Esophagus muscularis mucosa (tissue), 4 donors: Measurements from ENCODE around the gene TAGLN3. TPM values are rescaled to one million over a fixed set of nuclear protein-coding genes. Genes with fewer than 3 reads are reported as not detected.

Source experiments
- DNase-seq: peaks from one replicate; pipeline ENCODE4 v3.0.0-alpha.2; 2017; ENCODE audit errors: extremely low spot score
- H3K27ac ChIP-seq, 4 donors: fragments of 200-600 bp; sonication (generic); replicated peaks in 1 of 4; 1 replicate in 3 of 4; 2 replicates in 1 of 4; pipeline ENCODE4 v1.5.1; 2016 to 2019; ENCODE audit warnings: mild to moderate bottlenecking in 1 of 4
- H3K27me3 ChIP-seq, 4 donors: fragments of 200-600 bp; sonication (generic); one replicate each; pipeline versions ENCODE4 v1.5.1 to v1.6.0; 2016 to 2019
- H3K36me3 ChIP-seq, 4 donors: fragments of 200-600 bp; sonication (generic); one replicate each; pipeline ENCODE4 v1.5.1; 2016 to 2019
- H3K4me1 ChIP-seq, 4 donors: fragments of 200-600 bp; sonication (generic); one replicate each; pipeline ENCODE4 v1.5.1; 2016 to 2019
- H3K4me3 ChIP-seq, 4 donors: fragments of 200-600 bp; sonication (generic); 1 replicate in 2 of 4; 2 replicates in 2 of 4; pipeline ENCODE4 v1.5.1; 2016 to 2019; ENCODE audit warnings: mild to moderate bottlenecking in 4 of 4, moderate library complexity in 1 of 4
- H3K9me3 ChIP-seq, 4 donors: fragments of 200-600 bp; sonication (generic); 1 replicate in 3 of 4; 2 replicates in 1 of 4; pipeline ENCODE4 v1.5.1; 2016 to 2019
- EP300 ChIP-seq: sonication (generic); formaldehyde crosslinking; IDR thresholded peaks from one replicate; pipeline ENCODE4 v1.6.1; 2017; ENCODE audit warnings: antibody characterized with exemption
- POLR2A ChIP-seq: fragments of 450-650 bp; IDR thresholded peaks from one replicate; pipeline ENCODE4 v1.6.1; 2017; ENCODE audit warnings: antibody characterized with exemption, moderate library complexity, mild to moderate bottlenecking, low read depth
- POLR2AphosphoS5 ChIP-seq, 2 donors: sonication (generic); formaldehyde crosslinking; IDR thresholded peaks; one replicate each; pipeline ENCODE4 v1.6.1; 2017; ENCODE audit warnings: antibody characterized with exemption in 2 of 2
- WGBS: methylation state at CpG from one replicate; pipeline ENCODE4 v1.1.5; 2018; 5-methylcytosine and 5-hydroxymethylcytosine counted together
- intact Hi-C: fragments of 100-400 bp; cut with DNase I; formaldehyde crosslinking; loops from one replicate; pipeline ENCODE4 v1.15.1; 2023
- total RNA-seq, 4 donors: library from RNA; depleted of rRNA; stranded (reverse); fragments of >200 nt; gene quantifications; one replicate each; pipeline versions ENCODE4 v1.1.0 to v1.2.1, GENCODE V29; 2016
- TF ChIP-seq, protein P1 (sequence below), 3 experiments: fragments of 200-600 bp in 2 of 3; fragments of 450-650 bp in 1 of 3; sonication (generic) in 2 of 3; IDR thresholded peaks; one replicate each; pipeline ENCODE4 v1.5.1; 2017 to 2019; ENCODE audit warnings: antibody characterized with exemption in 3 of 3, mild to moderate bottlenecking in 2 of 3, moderate library complexity in 1 of 3

Gene TAGLN3
- total RNA-seq, 4 donors from 2014 or later = 0.83 to 4.0 (median 1.3) TPM

GRCh38 chr3:112047264-112047663 is 48.5 kb downstream of the TAGLN3 start:
- intact Hi-C loops = no loop called here
- DNase-seq = no peak
- H3K27me3 ChIP-seq = peaks cover 0 to 6% (median 0%) of the 10 kb centered on the region in 4 donors
- no peak overlapping the region for H3K27ac ChIP-seq
- H3K36me3 ChIP-seq = no peaks in the 10 kb centered on the region
- WGBS = 94% methylated on average over 1 of the region's 1 CpG
- no peak overlapping the region for H3K4me3 ChIP-seq
- TF ChIP-seq EP300 (no peak), POLR2AphosphoS5 (IDR thresholded peaks at IDR 0.05) (no peak), POLR2A (no peak)
- TF ChIP-seq, protein P1, sequence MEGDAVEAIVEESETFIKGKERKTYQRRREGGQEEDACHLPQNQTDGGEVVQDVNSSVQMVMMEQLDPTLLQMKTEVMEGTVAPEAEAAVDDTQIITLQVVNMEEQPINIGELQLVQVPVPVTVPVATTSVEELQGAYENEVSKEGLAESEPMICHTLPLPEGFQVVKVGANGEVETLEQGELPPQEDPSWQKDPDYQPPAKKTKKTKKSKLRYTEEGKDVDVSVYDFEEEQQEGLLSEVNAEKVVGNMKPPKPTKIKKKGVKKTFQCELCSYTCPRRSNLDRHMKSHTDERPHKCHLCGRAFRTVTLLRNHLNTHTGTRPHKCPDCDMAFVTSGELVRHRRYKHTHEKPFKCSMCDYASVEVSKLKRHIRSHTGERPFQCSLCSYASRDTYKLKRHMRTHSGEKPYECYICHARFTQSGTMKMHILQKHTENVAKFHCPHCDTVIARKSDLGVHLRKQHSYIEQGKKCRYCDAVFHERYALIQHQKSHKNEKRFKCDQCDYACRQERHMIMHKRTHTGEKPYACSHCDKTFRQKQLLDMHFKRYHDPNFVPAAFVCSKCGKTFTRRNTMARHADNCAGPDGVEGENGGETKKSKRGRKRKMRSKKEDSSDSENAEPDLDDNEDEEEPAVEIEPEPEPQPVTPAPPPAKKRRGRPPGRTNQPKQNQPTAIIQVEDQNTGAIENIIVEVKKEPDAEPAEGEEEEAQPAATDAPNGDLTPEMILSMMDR (IDR thresholded peaks at IDR 0.05) = no peak
- H3K9me3 ChIP-seq = no peaks in the 10 kb centered on the region
- peaks cover 0 to 9% (median 2%) of the 10 kb centered on the region in 4 donors for H3K4me1 ChIP-seq

- 77% methylated on average over 8 of the region's 8 CpGs for WGBS
- intact Hi-C loops = no loop called here
- Histone ChIP-seq H3K27ac (no peak overlapping the region), H3K36me3 (no peaks in the 10 kb centered on the region), H3K4me1 (peaks cover 0 to 3% (median under 1%) of the 10 kb centered on the region in 4 donors), H3K9me3 (no peaks in the 10 kb centered on the region), H3K27me3 (peaks cover 0 to 7% (median 0%) of the 10 kb centered on the region in 4 donors), H3K4me3 (no peak overlapping the region)
- TF ChIP-seq, protein P1 (IDR thresholded peaks at IDR 0.05) = no peak
- TF ChIP-seq POLR2AphosphoS5 (IDR thresholded peaks at IDR 0.05) (no peak), EP300 (no peak), POLR2A (no peak)
- DNase-seq = no peak
Measured at GRCh38 chr3:112048911-112049310, 50.2 kb downstream of the TAGLN3 start.

DNA sequence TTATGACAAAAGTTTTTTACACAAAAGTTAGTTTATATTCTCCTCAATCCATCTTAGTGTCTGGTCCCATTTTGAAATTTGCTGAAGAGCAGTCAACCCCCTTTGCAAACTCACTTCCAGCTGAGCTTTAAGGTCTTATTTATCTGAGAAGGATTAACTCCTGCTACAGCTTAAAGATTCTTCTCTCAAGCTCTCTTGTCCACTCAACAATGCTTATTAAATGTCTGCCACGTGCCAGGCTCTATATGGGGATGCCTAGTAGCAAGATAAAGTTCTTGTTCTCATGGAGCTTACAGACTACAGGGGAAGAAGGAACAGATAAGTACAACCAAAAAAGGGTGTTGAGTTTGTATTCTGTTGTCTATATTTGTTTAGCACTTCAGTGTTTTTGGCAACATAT is 54.5 kb downstream of the TAGLN3 start:
- Histone ChIP-seq H3K27ac (no peak overlapping the region), H3K9me3 (no peaks in the 10 kb centered on the region), H3K4me3 (no peak overlapping the region), H3K36me3 (no peaks in the 10 kb centered on the region), H3K4me1 (no peaks in the 10 kb centered on the region), H3K27me3 (peaks cover 0 to 7% (median 0%) of the 10 kb centered on the region in 4 donors)
- WGBS = 44% methylated on average over 1 of the region's 1 CpG
- DNase-seq = no peak
- TF ChIP-seq POLR2AphosphoS5 (IDR thresholded peaks at IDR 0.05) (no peak), POLR2A (no peak), EP300 (no peak)
- TF ChIP-seq, protein P1 (IDR thresholded peaks at IDR 0.05) = no peak
- intact Hi-C loops = no loop called here

DNA sequence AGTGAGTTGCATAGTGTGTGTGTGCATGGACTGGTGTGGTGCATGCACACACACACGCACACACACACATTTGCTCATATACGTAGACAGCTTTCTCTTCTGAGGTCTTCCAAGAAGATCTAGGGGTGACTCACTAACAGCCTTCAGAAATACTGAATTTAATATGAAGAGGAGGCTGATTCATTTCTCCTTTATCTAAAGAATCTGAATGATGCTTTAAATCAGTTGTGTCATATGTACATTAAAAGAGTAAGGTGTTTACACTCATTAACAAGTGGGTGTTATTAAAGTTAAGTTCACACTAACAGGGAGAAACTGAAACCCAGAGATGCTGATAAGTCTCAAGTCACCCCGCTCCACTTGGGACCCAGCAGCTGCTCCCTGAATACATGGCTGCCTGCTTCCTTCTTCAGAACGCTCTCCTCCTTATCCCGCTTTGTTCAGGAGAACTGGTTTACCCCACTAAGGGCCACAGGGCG is 57.8 kb downstream of the TAGLN3 start:
- intact Hi-C loops = no loop called here
- H3K9me3 ChIP-seq = no peaks in the 10 kb centered on the region
- H3K4me1 ChIP-seq = no peaks in the 10 kb centered on the region
- no peak for DNase-seq
- H3K27ac ChIP-seq = no peak overlapping the region
- no peaks in the 10 kb centered on the region for H3K36me3 ChIP-seq
- TF ChIP-seq EP300 (no peak), POLR2A (no peak), POLR2AphosphoS5 (IDR thresholded peaks at IDR 0.05) (no peak)
- TF ChIP-seq, protein P1 (IDR thresholded peaks at IDR 0.05) = no peak
- 78% methylated on average over 6 of the region's 6 CpGs for WGBS
- H3K27me3 ChIP-seq = peaks cover 0 to 7% (median 0%) of the 10 kb centered on the region in 4 donors
- no peak overlapping the region for H3K4me3 ChIP-seq

DNA sequence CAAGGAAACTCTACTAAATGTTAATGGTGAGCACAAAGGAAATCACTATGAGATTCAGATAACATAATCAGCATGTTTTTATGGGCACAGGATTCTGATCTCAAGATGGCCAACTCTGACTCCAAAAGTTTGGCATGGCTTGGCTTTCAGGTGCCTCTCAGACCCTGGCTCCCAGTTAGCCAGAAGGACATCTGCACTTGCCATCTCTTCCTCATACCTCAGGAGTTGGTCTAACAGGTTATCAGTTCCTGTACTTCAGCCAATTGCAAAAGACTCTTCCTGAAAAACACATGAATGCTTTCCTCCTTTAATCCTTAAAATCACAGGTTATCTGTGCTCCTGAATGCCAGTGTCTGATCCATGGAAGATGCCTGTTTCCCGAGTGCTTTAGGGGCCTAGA is 60.8 kb downstream of the TAGLN3 start:
- H3K4me1 ChIP-seq = no peaks in the 10 kb centered on the region
- no peaks in the 10 kb centered on the region for H3K36me3 ChIP-seq
- no peak overlapping the region for H3K27ac ChIP-seq
- H3K27me3 ChIP-seq = no peaks in the 10 kb centered on the region
- TF ChIP-seq POLR2A = no peak
- no peak for TF ChIP-seq EP300
- TF ChIP-seq POLR2AphosphoS5 (IDR thresholded peaks at IDR 0.05) = no peak
- TF ChIP-seq, protein P1 (IDR thresholded peaks at IDR 0.05) = no peak
- intact Hi-C loops = no loop called here
- H3K9me3 ChIP-seq = no peaks in the 10 kb centered on the region
- no peak for DNase-seq
- H3K4me3 ChIP-seq = no peak overlapping the region
- 89% methylated on average over 1 of the region's 1 CpG for WGBS
